Suppressor macrophage (primary cell): ENCODE results near the gene THRSP.
"Not testable (repeated sequence)": the region's sequence is repeated elsewhere in the genome, so short reads cannot be mapped to it uniquely, and the experiment has no call there.

Experiments used
- DNase-seq, 4 experiments: peaks; one replicate each; pipeline ENCODE4 v3.0.0-alpha.2; 2020 to 2022

Gene THRSP

DNA sequence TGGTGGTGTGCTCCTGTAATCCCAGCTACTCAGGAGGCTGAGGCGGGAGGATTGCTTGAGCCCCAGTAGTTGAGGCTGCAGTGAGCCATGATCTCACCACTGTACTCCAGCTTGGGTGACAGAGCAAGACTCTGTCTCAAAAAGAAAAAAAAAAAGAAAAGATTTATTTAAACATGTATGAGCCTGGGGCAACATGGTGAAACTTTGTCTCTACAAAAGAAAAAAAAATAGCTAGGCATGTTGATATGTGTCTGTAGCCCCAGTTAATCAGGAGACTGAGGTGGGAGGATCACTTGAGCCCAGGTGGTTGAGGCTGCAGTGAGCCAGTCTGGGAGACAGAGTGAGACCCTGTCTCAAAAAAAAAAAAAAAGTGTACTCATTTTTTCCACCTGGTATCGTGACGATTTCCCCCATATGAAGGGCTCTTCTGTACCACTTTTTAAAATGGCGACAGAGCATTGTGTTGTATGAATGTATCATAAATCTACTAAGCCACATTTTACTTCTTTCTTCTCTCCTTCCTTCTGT lies 24.2 kb upstream of the THRSP start:
- no peak for DNase-seq

DNA sequence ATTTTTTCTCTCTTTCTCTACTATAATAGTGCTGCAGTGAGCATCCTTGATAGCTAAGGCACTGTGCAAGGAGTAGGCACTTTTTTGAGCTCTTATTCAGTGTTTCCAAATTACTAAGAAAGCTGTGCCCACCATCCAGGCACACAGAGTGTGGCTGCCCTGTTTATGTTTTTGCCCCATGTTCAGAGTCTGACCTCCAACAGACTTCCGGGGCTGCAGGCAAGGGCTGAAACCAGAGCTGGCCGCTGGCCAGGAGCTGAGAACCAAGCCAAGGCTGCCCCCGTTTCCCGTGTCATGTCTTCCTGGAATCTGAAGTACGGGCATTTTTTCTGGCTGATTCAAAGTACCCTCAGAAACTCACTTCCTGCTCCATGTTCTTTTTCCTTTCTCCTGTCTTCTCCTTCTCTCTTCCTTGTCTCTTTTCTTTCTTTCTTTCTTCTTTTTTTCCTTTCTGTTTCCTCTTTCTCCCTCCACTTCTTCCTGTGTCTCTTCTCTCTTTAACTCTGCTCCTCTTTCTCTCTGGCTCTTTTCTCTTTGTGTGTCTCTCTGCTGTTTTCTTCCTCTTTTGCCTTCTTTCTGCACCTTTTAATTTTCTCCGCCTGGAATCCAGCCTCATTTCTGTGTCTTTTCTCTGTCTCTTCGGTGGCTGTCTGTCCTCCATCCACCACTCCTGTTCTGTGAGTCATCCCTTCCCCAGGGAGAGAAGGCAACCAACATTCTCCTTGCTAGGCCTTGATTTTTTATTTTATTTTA lies 23.6 kb upstream of the THRSP start:
- peak; percentile 62 to 82 (median 74) for DNase-seq

DNA sequence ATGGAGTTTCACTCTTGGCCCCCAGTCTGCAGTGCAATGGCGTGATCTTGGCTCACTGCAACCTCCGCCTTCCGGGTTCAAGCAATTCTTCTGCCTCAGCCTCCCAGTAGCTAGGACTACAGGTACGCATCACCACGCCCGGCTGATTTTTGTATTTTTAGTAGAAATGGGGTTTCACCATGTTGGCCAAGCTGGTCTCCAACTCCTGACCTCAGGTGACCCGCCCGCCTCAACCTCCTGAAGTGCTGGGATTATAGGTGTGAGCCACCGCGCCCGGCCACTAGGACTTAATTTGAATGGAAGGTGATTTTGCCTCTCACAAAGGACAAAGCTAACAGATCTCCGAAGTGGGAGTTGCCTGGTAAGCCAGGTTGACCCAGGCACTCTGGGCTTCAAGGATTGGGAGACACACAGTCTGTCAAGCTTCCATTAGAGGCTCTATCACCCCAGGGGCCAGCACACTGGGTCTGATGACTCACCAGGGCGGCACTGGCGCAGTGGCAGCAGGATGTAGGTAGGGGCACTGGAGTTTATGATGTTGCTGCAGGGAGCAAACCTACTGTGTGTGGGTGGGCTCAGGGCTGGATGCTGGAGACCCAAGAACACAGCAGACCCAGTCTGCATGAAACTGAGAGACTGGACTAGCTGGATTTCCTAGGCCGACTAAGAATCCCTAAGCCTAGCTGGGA lies 22.8 kb upstream of the THRSP start:
- DNase-seq: no peak

DNA sequence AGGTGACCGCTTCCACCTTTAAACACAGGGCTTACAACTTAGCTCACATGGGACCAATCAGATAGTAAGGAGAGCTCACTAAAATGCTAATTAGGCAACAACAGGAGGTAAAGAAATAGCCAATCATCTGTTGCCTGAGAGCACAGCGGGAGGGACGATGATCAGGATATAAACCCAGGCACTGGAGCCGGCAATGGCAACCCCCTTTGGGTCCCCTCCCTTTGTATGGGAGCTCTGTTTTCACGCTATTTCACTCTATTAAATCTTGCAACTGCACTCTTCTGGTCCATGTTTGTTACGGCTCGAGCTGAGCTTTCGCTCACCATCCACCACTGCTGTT lies 22.3 kb upstream of the THRSP start:
- DNase-seq: not testable (repeated sequence)

DNA sequence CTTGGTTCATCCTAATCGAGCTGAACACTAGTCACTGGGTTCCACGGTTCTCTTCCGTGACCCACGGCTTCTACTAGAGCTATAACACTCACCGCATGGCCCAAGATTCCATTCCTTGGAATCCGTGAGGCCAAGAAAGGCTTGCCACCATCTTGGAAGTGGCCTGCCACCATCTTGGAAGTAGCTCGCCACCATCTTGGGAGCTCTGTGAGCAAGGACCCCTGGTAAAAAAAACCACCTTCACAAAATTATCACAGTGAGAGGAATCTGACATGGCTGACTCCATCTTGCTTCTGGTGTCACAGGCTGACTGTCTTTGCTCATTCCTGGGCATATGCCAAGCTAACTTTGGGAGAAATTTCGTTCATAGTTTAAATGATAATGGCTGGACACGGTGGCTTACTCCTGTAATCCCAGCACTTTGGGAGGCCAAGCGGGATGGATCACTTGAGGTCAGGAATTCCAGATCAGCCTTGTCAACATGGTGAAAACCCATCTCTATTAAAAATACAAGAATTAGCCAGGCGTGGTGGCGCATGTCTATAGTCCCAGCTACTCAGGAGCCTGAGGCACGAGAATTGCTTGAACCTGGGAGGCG lies 21.7 kb upstream of the THRSP start:
- DNase-seq: no peak

DNA sequence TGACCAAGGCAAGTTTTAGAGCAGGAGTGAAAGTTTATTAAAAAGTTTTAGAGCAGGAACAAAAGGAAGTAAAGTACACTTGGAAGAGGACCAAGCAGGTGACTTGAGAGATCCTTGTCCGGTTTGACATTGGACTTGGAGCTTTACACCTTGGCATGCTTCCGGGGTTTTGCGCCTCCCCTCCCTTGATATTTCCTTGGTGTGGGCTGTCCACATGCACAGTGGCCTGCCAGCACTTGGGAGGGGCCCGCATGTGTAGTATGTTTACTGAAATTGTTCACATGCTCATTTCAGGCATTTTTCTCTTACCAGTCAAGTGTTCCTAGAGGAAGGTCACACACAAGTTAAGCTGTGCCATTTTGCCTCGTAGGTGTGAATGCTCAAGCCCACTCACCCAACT lies 19.0 kb upstream of the THRSP start:
- DNase-seq: no peak

DNA sequence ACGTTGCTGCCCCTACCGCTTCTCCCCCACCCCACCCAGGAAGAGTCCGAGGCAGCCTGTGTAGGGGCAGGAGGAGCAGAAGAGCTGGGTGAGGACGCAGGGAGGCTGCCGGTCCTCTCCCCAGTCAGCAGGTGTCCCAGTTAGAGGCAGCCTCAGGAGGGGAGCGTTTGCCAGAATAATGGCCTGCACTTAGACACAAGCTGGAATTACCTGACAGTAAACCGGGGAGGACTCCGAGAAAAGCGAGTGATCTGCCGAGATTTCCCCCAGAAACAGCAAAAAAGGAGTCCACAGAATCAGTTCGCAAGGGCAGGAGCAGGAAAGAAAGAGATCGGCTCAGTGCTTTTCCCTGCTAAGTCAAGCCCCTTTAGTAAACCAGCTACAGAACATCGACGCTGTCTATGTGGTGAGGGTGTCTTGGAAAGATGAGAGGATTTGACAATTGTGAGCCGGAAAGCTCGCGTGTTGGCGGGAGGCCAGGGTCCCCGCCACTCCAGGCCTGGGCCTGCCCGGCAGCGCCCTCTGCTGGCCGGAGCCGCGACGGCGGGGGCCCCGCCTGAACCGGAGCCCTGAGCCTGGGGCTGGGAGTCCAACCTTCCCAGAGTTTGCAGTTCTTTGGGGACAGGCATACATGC lies 17.7 kb upstream of the THRSP start:
- peak; percentile 69 to 90 (median 87) for DNase-seq

DNA sequence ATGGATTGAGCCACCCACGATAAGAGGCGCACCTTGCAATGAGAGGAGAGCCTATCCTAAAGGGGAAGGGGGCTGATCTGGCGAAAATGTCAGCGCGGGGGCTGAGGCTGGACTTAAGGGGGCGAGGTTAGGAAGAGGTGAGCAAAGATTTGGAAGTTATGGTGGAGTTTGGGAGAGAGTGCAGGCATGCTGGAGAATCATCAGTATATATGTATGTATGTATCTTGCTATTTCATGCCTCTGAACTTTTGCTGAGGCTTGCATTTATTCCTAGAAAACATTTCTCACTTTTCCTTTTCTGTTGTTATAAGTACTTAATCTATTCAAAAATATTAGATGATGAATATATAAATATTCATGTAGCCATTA lies 17.2 kb upstream of the THRSP start:
- DNase-seq: no peak

DNA sequence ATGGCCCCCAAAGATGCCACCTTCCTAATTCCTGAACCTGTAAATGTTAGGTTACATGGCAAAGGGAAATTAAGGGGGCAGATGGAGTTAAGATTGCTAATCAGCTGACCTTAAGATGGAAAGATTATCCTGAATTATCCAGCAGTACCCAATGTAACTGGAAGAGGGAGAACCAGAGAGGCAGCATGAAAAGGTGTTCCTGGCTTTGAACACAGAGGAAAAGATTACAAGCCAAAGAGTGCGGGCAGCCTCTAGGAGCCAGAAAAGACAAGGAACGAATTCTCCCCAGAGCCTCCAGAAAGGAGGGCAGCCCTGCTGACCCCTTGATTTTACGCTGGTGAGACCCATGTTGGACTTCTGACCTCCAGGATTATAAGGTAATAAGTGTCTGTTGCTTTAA lies 15.1 kb upstream of the THRSP start:
- no peak for DNase-seq

DNA sequence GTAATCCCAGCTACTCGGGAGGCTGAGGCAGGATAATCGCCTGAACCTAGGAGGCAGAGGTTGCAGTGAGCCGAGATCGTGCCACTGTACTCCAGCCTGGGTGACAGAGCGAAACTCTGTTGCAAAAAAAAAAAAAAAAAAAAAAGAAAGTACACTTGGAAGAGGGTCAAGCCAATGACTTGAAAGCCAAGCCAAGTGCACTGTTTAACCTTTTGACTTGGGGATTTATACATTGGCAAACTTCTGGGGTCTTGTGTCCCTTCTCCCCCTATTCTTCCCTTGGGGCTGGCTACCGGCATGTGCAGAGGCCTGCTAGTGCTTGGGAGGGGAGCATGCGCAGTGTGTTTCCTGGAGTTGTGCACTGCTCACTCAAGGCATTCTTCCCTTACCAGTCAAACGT lies 14.3 kb upstream of the THRSP start:
- no peak for DNase-seq

DNA sequence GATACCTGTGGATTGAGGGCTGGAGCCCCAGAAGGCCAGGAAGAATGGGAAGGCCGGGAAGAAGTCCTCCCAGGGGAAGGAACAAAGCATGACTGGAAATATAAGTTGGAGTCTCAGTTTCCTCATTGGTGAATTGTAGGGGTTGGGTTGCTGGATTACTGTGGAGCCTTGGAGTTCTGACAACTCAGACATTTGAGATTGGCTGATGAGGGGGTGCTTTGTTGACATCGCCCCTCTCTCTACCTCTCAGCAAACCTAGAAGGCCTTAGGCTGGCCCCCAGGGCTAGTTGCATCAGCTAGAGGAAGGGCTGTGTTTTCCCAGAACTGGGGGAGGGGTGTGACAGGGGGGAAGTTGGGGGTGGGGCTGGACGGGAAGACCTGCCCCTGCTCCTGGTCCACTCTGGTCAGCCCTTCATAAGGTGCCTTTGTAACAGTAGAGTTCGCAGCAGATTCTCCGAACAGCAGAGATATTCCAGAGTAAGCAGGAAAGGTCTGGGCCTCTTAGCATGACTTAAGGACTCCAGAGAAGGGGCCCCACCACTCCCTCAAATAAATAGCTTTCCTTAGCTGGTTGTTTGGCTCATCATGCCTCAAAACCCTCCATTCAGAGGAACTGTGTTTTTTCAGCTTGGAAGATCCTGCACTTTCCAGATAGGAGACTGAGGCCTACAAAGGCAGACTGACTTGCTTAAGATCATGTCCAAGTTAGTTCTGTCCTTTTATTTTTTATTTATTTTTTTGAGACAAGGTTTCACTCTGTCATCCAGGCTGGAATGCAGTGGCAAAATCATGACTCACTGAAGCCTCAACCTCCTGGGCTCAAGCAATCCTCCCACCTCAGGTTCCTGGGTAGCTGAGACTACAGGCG lies 12.5 kb upstream of the THRSP start:
- no peak for DNase-seq

DNA sequence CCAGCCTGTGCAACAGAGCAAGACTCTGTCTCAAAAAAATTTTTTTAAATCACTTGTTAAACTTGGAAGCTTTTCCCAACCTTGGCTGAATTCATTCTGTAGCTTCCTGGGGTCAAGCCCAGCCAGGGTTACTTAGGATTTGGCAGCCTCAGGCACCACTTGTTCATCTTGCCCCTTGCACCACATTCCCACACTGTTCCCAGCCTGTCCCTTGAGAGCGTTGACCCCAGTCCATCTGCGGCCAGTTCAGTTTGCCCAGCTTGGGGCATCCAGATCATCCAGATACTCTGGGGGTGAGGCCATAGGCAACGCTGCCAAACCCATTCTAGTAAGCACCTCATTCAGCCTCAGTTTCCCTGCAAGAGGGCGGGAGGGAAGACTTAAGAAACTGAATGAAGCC lies 8.7 kb upstream of the THRSP start:
- no peak for DNase-seq

DNA sequence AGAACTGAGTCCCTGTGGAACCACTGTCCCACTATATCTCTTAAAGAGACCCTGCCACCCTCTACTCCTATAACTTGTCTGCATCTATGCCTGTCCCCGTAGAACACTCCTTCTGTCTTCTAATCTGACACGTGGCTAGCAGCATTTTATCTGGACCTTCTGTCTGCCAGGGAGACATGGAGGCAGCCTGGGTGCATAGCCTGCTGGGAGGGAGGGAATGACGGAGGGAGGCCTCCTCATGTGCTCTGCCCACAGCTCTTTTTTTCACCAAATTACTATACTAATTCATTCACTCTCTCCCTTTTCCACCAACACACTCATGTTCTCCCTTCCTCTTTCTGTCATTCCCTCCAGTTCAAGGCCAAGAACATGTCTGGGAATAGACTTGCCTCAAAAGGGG lies 7.6 kb upstream of the THRSP start:
- no peak for DNase-seq

DNA sequence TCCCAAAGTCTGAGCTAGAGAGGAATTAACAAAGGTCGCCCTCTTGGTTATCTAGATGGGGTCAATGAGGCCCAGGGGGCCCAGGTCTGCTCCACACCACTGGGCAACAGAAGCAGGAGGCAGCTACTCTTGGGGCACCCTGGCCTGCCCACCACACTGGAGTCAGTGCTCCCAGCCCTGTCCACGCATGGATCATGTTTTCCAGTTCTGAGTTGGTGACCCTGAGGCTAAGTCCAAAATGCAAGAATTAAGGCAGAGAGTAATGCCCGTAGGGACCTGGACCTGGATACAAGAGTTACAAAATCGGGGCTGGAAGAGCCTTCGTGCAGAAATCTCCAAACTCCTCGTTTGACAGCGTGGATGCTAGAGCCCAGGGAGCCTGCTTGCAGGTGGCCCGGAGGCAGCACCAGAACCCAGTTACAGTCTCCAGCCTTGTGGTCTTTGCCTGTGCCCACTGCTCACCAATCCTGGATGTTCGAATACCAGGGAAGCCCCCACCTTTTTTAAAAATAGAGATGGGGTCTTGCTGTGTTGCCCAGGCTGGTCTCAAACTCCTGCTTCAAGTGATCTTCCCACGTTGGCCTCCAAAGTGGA lies 6.1 kb upstream of the THRSP start:
- no peak for DNase-seq

DNA sequence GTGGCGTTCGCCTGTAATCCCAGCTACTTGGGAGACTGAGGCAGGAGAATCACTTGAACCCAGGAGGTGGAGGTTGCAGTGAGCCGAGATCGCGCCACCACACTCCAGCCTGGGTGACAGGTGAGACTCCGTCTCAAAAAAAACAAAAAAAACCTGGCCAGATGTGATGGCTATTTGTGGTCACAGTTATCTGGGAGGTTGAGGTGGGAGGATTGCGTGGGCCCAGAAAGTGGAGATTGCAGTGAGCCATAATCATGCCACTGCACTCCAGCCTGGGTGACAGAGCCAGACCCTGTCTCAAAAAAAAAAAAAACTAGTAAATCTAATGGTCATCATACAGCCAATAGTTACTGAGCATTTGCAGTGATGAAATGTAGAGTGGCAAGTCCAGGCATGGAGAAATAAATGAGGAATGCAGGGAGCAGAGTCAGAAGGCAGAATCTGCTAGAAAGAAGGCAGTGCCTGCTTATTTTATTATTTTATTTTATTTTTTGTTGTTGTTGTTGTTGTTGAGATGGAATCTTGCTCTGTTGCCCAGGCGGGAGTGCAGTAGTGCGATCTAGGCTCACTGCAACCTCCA lies 3.8 kb upstream of the THRSP start:
- not testable (repeated sequence) for DNase-seq

DNA sequence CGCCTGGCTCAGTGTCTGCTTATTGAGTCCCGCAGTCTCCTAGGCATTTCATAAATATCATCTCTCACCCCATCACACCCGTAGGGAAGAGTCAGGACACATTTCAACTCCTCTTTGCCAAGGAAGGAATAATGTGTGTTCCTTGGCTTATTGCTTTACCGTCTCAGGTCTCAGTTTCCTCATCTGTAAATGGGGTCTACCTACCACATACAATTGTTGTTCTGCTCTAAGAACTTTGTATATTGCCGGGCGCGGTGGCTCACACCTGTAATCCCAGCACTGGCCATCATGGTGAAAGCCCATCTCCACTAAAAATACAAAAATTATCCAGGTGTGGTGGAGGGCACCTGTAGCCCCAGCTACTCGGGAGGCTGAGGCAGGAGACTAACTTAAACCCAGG lies 3.1 kb upstream of the THRSP start:
- no peak for DNase-seq

DNA sequence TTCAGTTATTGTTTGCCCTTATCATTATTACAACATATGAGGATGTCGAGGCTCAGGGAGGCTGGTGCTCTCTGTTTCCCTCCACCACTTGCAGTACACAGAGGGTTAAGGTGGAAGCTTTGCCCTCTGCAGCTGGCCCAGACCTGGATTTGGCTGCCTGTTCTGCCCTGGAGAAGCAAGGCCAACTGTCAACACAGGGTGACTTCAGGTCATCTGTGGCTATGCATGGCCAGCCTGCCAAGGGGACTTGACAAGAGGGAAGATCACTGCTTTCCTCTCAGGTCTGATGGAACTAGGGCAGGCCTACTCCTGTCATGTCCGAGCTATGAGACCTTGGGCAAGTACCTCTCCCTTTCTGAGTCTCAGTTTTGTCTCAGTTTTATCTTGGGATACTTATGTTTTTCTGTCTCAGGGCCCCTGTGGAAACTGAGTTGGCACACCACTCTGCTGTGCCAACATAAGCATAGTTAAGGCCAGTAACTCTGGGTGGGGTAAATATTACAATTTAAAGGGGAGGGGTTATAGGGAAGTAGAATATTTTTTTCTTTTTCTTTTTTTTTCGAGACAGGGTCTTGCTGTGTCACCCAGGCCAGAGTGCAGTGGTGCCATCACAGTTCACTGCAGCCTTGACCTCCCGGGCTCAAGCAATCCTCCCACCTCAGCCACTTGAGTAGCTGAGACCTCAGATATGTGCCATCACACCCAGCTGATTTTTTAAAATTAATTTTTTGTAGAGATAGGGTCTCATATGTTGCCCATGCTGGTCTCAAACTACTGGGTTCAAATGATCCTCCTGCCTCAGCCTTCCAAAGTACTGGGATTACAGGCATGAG lies 2.4 kb upstream of the THRSP start:
- DNase-seq: no peak

DNA sequence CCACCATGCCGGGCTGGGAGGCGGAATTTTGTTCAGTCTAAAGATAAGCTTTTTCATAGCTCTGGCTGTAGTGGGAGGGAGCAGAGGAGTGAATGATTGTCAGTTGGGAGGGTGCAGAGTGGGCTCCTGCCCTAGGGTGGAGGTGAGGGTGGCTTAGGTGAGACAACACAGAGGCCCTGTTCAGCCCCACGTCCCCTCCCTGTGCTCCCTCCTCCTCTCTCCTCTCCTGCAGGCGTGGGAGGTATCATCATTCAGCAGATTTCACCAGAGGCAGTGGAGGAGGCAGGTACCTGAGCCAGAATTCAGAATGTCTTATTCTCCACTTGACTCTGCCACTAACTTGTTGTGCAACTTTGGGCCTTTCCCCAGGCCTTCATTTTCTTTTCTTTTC lies 1.7 kb upstream of the THRSP start:
- DNase-seq: no peak

DNA sequence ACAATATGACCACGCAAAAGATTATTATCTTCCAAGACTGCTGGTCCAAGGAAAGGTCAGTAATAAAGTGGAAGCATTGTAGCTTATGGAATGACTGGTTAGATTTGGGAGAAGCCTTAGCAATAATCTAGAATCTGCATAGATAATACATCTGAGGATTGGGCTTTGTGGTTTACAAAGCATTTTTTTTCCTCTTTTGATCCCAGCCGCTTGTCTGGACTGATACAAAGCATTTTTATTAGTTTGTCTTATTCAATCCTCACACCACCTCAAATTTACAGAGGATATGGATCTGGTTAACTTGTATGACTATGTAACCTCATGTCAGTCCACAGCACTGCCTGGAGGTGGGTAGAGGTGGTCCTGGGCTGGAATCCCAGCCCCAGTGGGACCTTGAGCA lies 990 bp upstream of the THRSP start:
- no peak for DNase-seq

DNA sequence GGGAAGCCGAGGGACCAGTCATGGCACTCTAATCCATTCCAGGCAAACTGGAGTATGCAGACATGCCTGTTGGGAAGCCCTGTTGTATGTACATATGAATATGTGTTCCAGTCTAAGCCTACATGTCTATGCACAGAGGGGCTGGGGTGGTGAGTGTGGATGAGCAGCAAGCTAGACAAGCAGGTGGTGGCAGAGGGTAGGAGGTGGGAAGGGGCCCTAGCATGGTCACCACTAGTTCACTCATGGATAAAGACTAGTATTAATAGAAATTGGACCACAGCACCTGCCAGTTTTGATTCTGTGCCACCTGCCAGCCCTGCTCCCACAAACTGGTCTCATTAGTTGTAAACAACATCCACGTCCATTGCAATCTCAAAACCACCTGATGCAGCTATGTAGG lies 1.5 kb downstream of the THRSP start:
- no peak for DNase-seq

DNA sequence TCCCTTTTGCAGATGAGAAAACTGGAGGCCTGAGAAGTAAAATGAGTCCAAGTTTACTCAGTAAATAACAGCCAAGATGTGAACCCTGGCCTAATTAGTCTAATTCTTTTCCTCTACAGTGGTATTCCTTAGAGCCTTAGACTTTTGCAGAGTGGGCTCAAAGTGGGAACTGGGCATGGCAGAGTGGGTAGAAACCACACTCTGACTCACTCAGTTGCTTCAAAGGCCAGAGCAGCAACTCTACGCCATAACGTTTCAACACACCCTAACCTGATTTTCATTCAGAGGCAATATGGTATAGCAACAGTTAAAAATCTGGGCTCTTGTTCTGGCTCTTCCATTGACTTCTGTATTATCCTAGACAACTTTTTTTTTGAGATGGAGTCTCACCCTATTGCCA lies 2.8 kb downstream of the THRSP start:
- peak; percentile 47 to 76 (median 70) for DNase-seq
